Natural killer cell (primary cell): ENCODE data around the gene GLT6D1. TPM values are rescaled to one million over a fixed set of nuclear protein-coding genes. Genes with fewer than 3 reads are reported as not detected.

Experiments
- total RNA-seq, 4 donors: library from RNA; stranded (reverse); fragments of 120-200 nt in 1 of 4; gene quantifications; one replicate each; pipeline versions ENCODE4 v1.2.3 to v1.2.4, GENCODE V29; 2013 to 2022

Gene GLT6D1
- total RNA-seq, 3 donors from 2014 or later (not counting 1 experiment from before 2014, with no cell fraction given), result not detected

Other genes with a start within 250 kb of the GLT6D1 start
- gene PPP1R26, start 159.8 kb downstream of the GLT6D1 start, total RNA-seq, result 1 to 10 TPM; 3.2 to 5.3 (median 3.6) TPM
- gene MRPS2, start 138.9 kb downstream of the GLT6D1 start, total RNA-seq, result 10 to 100 TPM; 15.6 to 26.7 (median 24.7) TPM
- not detected for gene LCN1, start 118.1 kb downstream of the GLT6D1 start, total RNA-seq
- gene OBP2A, start 93.4 kb downstream of the GLT6D1 start, total RNA-seq, result not detected
- gene PAEP, start 77.8 kb downstream of the GLT6D1 start, total RNA-seq, result not detected
- not detected for gene LCN9, start 23.8 kb upstream of the GLT6D1 start, total RNA-seq
- gene SOHLH1, start 59.9 kb upstream of the GLT6D1 start, total RNA-seq, result not detected
- 1 to 10 TPM in 1 of 3 donors, under 1 TPM in 2; 0.52 to 1.2 (median 0.88) TPM for gene KCNT1, start 62.6 kb upstream of the GLT6D1 start, total RNA-seq